Measurements from ENCODE around the gene BRI3. TPM values are rescaled to one million over a fixed set of nuclear protein-coding genes. Genes with fewer than 3 reads are reported as not detected.

The BRI3 gene
- total RNA-seq, 4 donors from 2014 or later, result 23.5 to 51.9 (median 38.0) TPM

GRCh38 chr7:98286701-98287485, 5.4 kb downstream of the BRI3 start:
- TF ChIP-seq CTCF (IDR thresholded peaks at IDR 0.05), result no peak
- no peak for TF ChIP-seq POLR2A (IDR thresholded peaks at IDR 0.05)
- Histone ChIP-seq H3K4me1 (peaks cover 49 to 64% of the 10 kb centered on the region in 2 donors), H3K9me3 (no peaks in the 10 kb centered on the region), H3K4me3 (replicated peaks in 1 of 3) (no peak overlapping the region), H3K27me3 (no peaks in the 10 kb centered on the region), H3K27ac (peak overlapping the region; percentile 18 to 94 (median 92)), H3K36me3 (peaks cover 10 to 16% of the 10 kb centered on the region in 2 donors)
- peak; percentile 29 to 52 for DNase-seq
- intact Hi-C loops (cut with DNase I), result no loop called here
- WGBS, 2 donors, result 60 to 69% methylated on average over 9 to 21 of the region's 21 CpGs

DNA sequence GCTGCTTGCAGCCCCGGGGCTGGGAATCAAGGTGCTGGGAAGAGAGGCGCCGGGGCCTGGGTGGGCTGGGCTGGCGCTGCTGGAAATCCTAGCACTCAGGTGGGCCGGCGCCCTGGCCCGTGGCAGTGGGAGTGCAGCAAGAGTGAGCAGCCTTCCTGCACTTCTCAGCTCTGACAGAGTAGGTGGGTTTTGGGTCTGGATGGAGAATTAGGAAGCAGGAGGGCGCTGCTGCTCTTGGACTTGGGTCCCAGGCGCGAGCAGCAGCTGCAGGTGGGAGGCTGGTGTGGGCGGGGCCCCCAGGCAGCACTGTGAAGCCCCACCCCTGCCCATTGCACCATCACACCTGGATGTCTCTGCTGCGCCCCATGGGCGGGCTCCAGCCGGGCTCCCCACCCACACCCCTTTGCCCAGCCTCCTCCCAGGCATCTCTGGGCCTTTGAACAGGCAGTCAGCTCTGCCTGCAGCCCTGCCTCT, 6.0 kb downstream of the BRI3 start:
- peak overlapping the region in 2 of 3 donors; percentile 24 to 92 for H3K27ac ChIP-seq
- 75% methylated on average over 11 of the region's 14 CpGs; no CpG with 5 or more reads in 1 of the 2 donors for WGBS, 2 donors
- no peak for DNase-seq
- H3K36me3 ChIP-seq, result peaks cover 17 to 21% of the 10 kb centered on the region in 2 donors
- H3K27me3 ChIP-seq, result no peaks in the 10 kb centered on the region
- TF ChIP-seq POLR2A (IDR thresholded peaks at IDR 0.05), result no peak
- TF ChIP-seq CTCF (IDR thresholded peaks at IDR 0.05), result no peak
- H3K4me3 ChIP-seq (replicated peaks in 1 of 3), result no peak overlapping the region
- no peaks in the 10 kb centered on the region for H3K9me3 ChIP-seq
- intact Hi-C loops (cut with DNase I), result no loop called here
- H3K4me1 ChIP-seq, result peaks cover 48 to 64% of the 10 kb centered on the region in 2 donors

GRCh38 chr7:98288064-98288823, 6.8 kb downstream of the BRI3 start:
- intact Hi-C loops (cut with DNase I), result no loop called here
- 81 to 90% methylated on average over 7 to 11 of the region's 12 CpGs for WGBS, 2 donors
- H3K27me3 ChIP-seq, result no peaks in the 10 kb centered on the region
- H3K9me3 ChIP-seq, result no peaks in the 10 kb centered on the region
- no peak overlapping the region for H3K4me3 ChIP-seq (replicated peaks in 1 of 3)
- TF ChIP-seq CTCF (IDR thresholded peaks at IDR 0.05) (no peak), POLR2A (IDR thresholded peaks at IDR 0.05) (no peak)
- peak overlapping the region in 1 of 3 donors; percentile 24 for H3K27ac ChIP-seq
- no peak for DNase-seq
- peaks cover 22 to 28% of the 10 kb centered on the region in 2 donors for H3K36me3 ChIP-seq
- peaks cover 42 to 57% of the 10 kb centered on the region in 2 donors for H3K4me1 ChIP-seq

- Histone ChIP-seq H3K27me3 (no peaks in the 10 kb centered on the region), H3K9me3 (no peaks in the 10 kb centered on the region), H3K4me3 (replicated peaks in 1 of 3) (no peak overlapping the region), H3K27ac (peak overlapping the region in 2 of 3 donors; percentile 30 to 58), H3K4me1 (peaks cover 38 to 56% of the 10 kb centered on the region in 2 donors), H3K36me3 (peaks cover 22 to 36% of the 10 kb centered on the region in 2 donors)
- DNase-seq, result no peak
- TF ChIP-seq CTCF (IDR thresholded peaks at IDR 0.05) (no peak), POLR2A (IDR thresholded peaks at IDR 0.05) (no peak)
- intact Hi-C loops (cut with DNase I), result no loop called here
- 88 to 97% methylated on average over 4 of the region's 4 CpGs for WGBS, 2 donors
These were observed 7.9 kb downstream of the BRI3 start for GRCh38 chr7:98289333-98289875.
